NCI-H2171 treated with DMSO at 0.1 percent for 48 hours (cell line): Measurements from ENCODE around the gene RTP3.
"Not testable (repeated sequence)": the region's sequence is repeated elsewhere in the genome, so short reads cannot be mapped to it uniquely, and the experiment has no call there.

Experiments
- DNase-seq: peaks from one replicate; lab custom pipeline; 2025; lab: John Stamatoyannopoulos, UW

The RTP3 gene

GRCh38 chr3:46548611-46549010 is 50.8 kb downstream of the RTP3 start:
- not testable (repeated sequence) for DNase-seq

GRCh38 chr3:46549408-46549904 is 51.7 kb downstream of the RTP3 start:
- no peak for DNase-seq

- no peak for DNase-seq
Measured at GRCh38 chr3:46549989-46550388, 52.2 kb downstream of the RTP3 start.
